UCSD-AML1 (cell line): ENCODE results near the gene AKAP1.

Experiments
- DNase-seq: peaks from one replicate; lab custom pipeline; 2025; ENCODE audit not compliant: unreplicated experiment; lab: John Stamatoyannopoulos, UW

Gene AKAP1

DNA sequence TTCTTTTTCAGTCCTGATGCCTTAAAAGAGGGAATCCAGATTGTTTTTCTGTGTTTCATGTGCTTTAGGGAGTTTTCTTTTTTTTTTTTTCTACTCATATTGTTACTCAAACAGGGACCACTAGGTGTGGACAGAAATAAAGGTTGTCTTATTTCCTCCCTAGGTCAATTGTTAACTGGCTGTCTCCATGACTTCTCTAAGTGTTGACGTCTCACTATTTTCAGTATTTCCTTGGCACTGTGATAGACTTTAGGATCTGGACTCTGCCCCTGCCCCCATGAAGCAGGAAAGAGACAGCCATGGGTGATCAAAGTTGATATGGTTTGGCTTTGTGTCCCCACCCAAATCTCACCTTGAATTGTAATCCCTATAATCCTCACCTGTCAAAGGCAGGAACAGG is 73.7 kb downstream of the AKAP1 start:
- DNase-seq = no peak

DNA sequence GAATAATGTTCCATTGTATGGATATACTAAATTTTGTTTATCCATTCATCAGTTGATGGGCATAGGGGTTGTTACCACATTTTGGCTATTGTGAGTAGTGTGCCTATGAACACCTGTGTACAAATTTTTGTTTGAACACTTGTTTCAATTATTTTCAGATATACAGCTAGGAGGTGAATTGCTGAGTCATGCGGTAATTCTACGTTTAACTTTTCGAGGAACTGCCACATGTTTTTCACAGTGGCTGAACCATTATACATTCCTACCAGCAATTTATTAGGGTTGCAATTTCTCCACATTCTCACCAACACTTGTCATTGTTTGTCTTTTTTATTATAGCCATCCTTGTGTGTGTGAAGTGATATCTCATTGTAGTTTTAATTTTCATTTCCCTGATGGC is 75.6 kb downstream of the AKAP1 start:
- no peak for DNase-seq

DNA sequence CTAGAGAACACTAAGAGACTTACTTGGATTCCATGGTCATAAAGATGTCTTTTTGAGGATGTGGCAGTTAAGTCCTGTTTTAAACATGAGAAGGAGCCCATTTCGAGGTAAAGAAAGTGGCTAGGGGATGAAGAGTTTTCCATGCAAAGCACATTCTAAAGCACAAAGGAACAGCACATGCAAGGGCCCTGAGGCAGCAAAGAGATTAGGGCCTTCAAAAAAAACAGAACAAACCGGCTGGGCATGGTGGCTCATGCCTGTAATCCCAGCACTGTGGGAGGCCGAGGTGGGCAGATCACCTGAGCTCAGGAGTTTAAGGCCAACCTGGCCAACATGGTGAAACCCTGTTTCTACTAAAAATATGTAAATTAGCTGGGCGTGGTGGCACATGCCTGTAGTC is 79.8 kb downstream of the AKAP1 start:
- no peak for DNase-seq

DNA sequence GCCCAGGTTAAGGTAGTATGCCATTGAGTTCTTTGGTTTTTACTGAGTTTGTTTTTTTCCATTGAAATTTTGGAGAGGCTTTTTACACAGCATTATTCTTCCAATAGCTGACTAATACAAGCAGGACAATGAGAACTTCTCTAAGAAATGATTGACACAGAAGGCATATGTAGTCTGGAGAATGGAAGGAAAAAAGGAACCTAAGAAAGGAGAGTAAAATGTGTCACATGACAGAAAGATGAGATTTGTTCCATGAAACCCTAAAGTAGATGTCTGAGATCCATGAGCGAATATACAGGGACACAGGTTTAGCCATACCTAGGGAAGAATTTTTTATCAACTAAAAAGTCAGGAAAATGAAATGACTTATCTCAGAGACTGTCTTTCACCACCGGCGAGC is 80.7 kb downstream of the AKAP1 start:
- DNase-seq = no peak

DNA sequence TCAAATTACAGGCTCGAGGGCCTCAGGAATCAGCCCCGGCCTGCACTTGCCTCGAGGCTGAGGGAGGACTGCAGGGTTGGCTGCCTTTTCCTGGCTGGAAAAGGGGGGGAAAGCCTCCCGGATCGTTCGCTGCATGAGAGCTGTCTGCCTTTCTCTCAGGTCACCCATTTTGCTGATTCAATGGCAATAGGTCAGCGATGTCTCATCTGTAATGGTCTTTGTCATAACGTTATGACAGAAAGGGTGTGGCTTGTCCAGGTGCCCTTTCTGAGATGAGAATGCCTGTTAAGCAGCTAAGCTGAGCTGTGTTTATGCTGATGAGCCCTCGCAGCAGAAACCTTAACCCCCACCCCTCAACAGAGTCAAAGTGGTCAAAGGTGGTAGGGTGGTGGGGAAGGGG is 81.8 kb downstream of the AKAP1 start:
- DNase-seq = no peak

DNA sequence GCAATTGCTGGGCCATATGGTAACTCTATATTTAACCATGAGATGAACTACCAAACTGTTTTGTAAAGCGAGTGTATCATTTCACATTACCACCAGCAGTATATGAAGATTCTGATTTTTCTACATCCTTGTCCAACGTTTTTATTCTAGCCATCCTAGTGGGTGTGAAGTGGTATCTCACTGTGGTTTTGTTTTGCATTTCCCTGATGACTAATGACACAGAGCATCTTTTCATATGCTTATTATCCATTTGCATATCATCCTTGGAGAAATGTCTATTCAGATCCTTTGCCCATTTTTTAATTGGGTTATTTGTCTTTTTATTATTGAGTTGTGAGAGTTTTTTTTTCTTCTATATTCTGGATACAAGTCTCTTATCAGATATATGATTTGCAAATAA is 83.6 kb downstream of the AKAP1 start:
- DNase-seq = no peak

DNA sequence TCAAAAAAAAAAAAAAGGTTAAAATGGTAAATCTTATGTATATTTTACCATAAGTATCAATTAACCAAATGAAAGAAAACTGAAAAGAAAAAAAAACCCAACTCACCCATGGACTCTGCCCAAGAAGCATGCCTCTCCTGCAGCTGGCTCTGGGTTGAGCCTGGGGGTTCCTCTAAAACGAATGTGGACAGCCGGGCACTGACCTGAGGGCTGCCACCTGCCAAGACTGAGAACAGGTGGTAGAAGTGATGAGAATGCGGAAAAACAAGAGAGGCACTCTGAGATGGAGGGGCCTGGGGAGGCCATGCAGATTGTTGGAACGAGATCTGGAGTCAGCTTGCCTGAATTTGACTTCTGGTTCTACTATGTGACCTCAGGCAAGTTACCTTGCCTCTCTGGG is 85.8 kb downstream of the AKAP1 start:
- DNase-seq = no peak
